ENCODE data around the gene ZIC1.

- TF ChIP-seq, protein P1, sequence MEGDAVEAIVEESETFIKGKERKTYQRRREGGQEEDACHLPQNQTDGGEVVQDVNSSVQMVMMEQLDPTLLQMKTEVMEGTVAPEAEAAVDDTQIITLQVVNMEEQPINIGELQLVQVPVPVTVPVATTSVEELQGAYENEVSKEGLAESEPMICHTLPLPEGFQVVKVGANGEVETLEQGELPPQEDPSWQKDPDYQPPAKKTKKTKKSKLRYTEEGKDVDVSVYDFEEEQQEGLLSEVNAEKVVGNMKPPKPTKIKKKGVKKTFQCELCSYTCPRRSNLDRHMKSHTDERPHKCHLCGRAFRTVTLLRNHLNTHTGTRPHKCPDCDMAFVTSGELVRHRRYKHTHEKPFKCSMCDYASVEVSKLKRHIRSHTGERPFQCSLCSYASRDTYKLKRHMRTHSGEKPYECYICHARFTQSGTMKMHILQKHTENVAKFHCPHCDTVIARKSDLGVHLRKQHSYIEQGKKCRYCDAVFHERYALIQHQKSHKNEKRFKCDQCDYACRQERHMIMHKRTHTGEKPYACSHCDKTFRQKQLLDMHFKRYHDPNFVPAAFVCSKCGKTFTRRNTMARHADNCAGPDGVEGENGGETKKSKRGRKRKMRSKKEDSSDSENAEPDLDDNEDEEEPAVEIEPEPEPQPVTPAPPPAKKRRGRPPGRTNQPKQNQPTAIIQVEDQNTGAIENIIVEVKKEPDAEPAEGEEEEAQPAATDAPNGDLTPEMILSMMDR (conservative IDR thresholded peaks at IDR 0.05) = no peak
- no peak for TF ChIP-seq ZFX (IDR thresholded peaks at IDR 0.05)
Observed at GRCh38 chr3:147418808-147419701, 9.9 kb downstream of the ZIC1 start.
